ENCODE results near the gene ADGRB2.

ADGRB2 gene

DNA sequence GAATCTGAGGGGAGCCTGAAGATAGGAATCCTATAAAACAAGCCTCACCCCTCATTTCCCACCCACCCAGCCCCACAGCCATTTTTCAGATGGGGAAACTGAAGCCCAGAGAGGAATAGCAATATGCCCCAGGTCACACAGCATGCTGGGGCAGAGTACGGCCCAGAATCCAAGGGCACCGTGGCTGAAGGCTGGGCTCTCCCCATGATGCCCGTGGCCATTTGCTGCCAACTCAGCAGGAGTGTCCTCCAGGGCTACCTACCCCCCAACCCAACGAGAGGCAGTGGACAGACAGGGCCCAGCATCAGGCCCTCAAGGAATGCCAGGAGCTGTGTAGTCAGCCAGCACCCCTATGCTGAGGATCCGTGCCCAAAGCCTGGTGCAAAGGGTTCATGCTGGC lies 68.8 kb downstream of the ADGRB2 start:
- Histone ChIP-seq H4K20me1 (ENCODE audit: insufficient read depth, low read length, poor library complexity, severe bottlenecking) (no peaks in the 10 kb centered on the region), H3K4me2 (ENCODE audit: low read depth, low read length, poor library complexity, severe bottlenecking) (no peak overlapping the region), H3F3A (ENCODE audit: low read depth) (no peaks in the 10 kb centered on the region), H3K4me3 (ENCODE audit: low read length, poor library complexity, severe bottlenecking) (no peak overlapping the region), H3K9me3 (ENCODE audit: insufficient read depth, low read depth, low read length) (no peaks in the 10 kb centered on the region), H3K27me3 (ENCODE audit: insufficient read depth, low read length, poor library complexity, severe bottlenecking) (no peaks in the 10 kb centered on the region), H3K4me1 (ENCODE audit: insufficient read depth, low read length, poor library complexity, severe bottlenecking) (peaks cover 12% of the 10 kb centered on the region), H3K9me2 (replicated peaks; ENCODE audit: low read depth, low read length) (no peaks in the 10 kb centered on the region), H3K9ac (ENCODE audit: low read depth, low read length, poor library complexity, severe bottlenecking) (no peak overlapping the region), H2AFZ (ENCODE audit: low read length) (no peak overlapping the region), H3K79me2 (ENCODE audit: insufficient read depth, low read length) (no peaks in the 10 kb centered on the region), H3K36me3 (ENCODE audit: insufficient read depth, low read length) (no peaks in the 10 kb centered on the region)
- TF ChIP-seq, protein P1, sequence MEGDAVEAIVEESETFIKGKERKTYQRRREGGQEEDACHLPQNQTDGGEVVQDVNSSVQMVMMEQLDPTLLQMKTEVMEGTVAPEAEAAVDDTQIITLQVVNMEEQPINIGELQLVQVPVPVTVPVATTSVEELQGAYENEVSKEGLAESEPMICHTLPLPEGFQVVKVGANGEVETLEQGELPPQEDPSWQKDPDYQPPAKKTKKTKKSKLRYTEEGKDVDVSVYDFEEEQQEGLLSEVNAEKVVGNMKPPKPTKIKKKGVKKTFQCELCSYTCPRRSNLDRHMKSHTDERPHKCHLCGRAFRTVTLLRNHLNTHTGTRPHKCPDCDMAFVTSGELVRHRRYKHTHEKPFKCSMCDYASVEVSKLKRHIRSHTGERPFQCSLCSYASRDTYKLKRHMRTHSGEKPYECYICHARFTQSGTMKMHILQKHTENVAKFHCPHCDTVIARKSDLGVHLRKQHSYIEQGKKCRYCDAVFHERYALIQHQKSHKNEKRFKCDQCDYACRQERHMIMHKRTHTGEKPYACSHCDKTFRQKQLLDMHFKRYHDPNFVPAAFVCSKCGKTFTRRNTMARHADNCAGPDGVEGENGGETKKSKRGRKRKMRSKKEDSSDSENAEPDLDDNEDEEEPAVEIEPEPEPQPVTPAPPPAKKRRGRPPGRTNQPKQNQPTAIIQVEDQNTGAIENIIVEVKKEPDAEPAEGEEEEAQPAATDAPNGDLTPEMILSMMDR (conservative IDR thresholded peaks at IDR 0.05; ENCODE audit: low read length), result no peak
- no peak for TF ChIP-seq EZH2phosphoT487 (IDR thresholded peaks at IDR 0.05; ENCODE audit: borderline replicate concordance)

DNA sequence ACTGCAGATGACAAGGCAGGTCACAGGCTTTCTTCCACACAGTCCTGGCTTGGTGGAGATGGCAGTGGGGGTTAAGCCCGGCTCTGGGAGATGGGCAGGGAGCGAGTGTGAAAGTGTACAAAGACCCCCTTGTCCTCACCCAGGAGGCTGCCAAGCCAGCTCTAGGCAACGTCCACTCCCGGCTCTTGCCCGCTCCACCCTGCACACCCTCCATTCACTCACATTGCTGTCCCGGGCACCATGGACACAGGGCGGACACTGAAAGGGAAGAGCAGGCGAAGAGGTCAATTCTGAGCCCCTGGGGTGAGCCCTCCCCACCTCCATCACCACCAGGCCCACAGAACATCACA lies 69.2 kb downstream of the ADGRB2 start:
- no peak for TF ChIP-seq EZH2phosphoT487 (IDR thresholded peaks at IDR 0.05; ENCODE audit: borderline replicate concordance)
- TF ChIP-seq, protein P1 (conservative IDR thresholded peaks at IDR 0.05; ENCODE audit: low read length), result no peak
- H3K9ac ChIP-seq (ENCODE audit: low read depth, low read length, poor library complexity, severe bottlenecking), result no peak overlapping the region
- H3F3A ChIP-seq (ENCODE audit: low read depth), result no peaks in the 10 kb centered on the region
- no peaks in the 10 kb centered on the region for H3K36me3 ChIP-seq (ENCODE audit: insufficient read depth, low read length)
- H3K4me2 ChIP-seq (ENCODE audit: low read depth, low read length, poor library complexity, severe bottlenecking), result no peak overlapping the region
- no peaks in the 10 kb centered on the region for H4K20me1 ChIP-seq (ENCODE audit: insufficient read depth, low read length, poor library complexity, severe bottlenecking)
- no peaks in the 10 kb centered on the region for H3K27me3 ChIP-seq (ENCODE audit: insufficient read depth, low read length, poor library complexity, severe bottlenecking)
- peaks cover 8% of the 10 kb centered on the region for H3K4me1 ChIP-seq (ENCODE audit: insufficient read depth, low read length, poor library complexity, severe bottlenecking)
- H2AFZ ChIP-seq (ENCODE audit: low read length), result no peak overlapping the region
- H3K9me3 ChIP-seq (ENCODE audit: insufficient read depth, low read depth, low read length), result no peaks in the 10 kb centered on the region
- H3K4me3 ChIP-seq (ENCODE audit: low read length, poor library complexity, severe bottlenecking), result no peak overlapping the region
- H3K9me2 ChIP-seq (replicated peaks; ENCODE audit: low read depth, low read length), result no peaks in the 10 kb centered on the region
- no peaks in the 10 kb centered on the region for H3K79me2 ChIP-seq (ENCODE audit: insufficient read depth, low read length)

DNA sequence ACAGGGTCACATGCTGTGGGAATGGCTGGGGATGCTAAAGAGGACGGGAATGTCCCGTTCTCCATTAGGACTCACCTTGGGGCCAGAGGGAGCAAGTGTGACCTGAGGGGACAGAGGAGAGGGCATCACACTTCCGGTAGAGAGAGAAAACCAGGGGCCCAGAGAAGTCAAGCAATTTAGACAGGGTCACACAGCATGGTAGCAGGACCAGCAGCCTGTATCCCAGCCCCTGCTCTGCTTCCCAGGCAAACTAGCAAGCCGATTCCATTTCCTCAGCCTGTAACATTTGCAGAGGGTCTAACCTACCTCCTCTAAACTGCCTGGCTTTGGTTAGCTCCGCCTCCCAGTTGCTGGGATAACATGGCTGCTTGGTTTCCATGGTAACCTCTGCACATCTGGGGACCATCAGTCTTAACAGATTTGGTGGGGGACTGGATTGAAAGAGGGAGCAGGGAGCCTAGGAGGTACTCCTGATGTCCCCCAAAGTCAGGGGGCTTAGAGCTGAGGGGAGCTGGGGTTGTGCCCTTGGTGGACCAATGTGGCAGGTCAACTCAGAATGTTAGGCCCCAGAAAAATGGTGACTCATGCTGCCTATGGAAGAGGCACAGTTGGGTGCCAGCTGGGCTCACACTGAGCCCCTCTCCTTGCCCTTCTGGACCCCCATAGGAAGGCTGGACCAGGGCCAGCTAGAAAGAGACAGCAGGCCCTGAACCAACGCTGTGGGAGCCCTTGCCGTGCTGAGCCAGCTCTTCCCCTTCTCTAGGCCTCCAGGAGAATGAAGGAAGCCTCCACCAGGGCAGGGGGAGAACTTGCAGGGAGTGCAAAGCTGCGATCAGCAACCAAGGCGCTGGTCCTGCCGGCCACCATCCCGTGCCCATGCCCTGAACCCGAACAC lies 69.8 kb downstream of the ADGRB2 start:
- Histone ChIP-seq H3K4me1 (ENCODE audit: insufficient read depth, low read length, poor library complexity, severe bottlenecking) (peaks cover 4% of the 10 kb centered on the region), H3K4me2 (ENCODE audit: low read depth, low read length, poor library complexity, severe bottlenecking) (no peak overlapping the region), H3K9me2 (replicated peaks; ENCODE audit: low read depth, low read length) (no peaks in the 10 kb centered on the region), H4K20me1 (ENCODE audit: insufficient read depth, low read length, poor library complexity, severe bottlenecking) (no peaks in the 10 kb centered on the region), H3K27me3 (ENCODE audit: insufficient read depth, low read length, poor library complexity, severe bottlenecking) (no peaks in the 10 kb centered on the region), H3K36me3 (ENCODE audit: insufficient read depth, low read length) (no peaks in the 10 kb centered on the region), H3K79me2 (ENCODE audit: insufficient read depth, low read length) (no peaks in the 10 kb centered on the region), H3K9me3 (ENCODE audit: insufficient read depth, low read depth, low read length) (no peaks in the 10 kb centered on the region), H3K4me3 (ENCODE audit: low read length, poor library complexity, severe bottlenecking) (no peak overlapping the region), H3K9ac (ENCODE audit: low read depth, low read length, poor library complexity, severe bottlenecking) (no peak overlapping the region), H3F3A (ENCODE audit: low read depth) (no peaks in the 10 kb centered on the region), H2AFZ (ENCODE audit: low read length) (no peak overlapping the region)
- no peak for TF ChIP-seq EZH2phosphoT487 (IDR thresholded peaks at IDR 0.05; ENCODE audit: borderline replicate concordance)
- TF ChIP-seq, protein P1 (conservative IDR thresholded peaks at IDR 0.05; ENCODE audit: low read length), result no peak

All from Loucy (cell line).